SIG-M5 treated with dmso at 0.1 percent for 504 hours (cell line): ENCODE measurements around the gene TBR1.
A peak's percentile ranks its signal among the peaks of the same experiment; 100 is the strongest.

Experiments
- DNase-seq: peaks from one replicate; lab custom pipeline; 2025; ENCODE audit not compliant: unreplicated experiment; lab: John Stamatoyannopoulos, UW

The TBR1 gene

GRCh38 chr2:161414042-161415033 is 1.8 kb upstream of the TBR1 start:
- no peak for DNase-seq

- no peak for DNase-seq
These were observed 787 bp upstream of the TBR1 start for GRCh38 chr2:161415034-161415986.

- DNase-seq = no peak
These were observed 776 bp downstream of the TBR1 start for GRCh38 chr2:161416708-161417437.

- no peak for DNase-seq
These were observed 1.6 kb downstream of the TBR1 start for GRCh38 chr2:161417438-161418274.

GRCh38 chr2:161418275-161418714 is 2.2 kb downstream of the TBR1 start:
- no peak for DNase-seq

- no peak for DNase-seq
These were observed 2.9 kb downstream of the TBR1 start for GRCh38 chr2:161418715-161419637.

GRCh38 chr2:161419638-161420190 is 3.6 kb downstream of the TBR1 start:
- no peak for DNase-seq

GRCh38 chr2:161420406-161421074 is 4.4 kb downstream of the TBR1 start:
- peak; percentile 33 for DNase-seq

GRCh38 chr2:161421686-161422085 is 5.6 kb downstream of the TBR1 start:
- DNase-seq = no peak

- no peak for DNase-seq
These were observed 6.8 kb downstream of the TBR1 start for GRCh38 chr2:161422816-161423403.

- DNase-seq = no peak
These were observed 7.6 kb downstream of the TBR1 start for GRCh38 chr2:161423421-161424393.

GRCh38 chr2:161424394-161424769 is 8.3 kb downstream of the TBR1 start:
- no peak for DNase-seq

- DNase-seq = no peak
These were observed 9.0 kb downstream of the TBR1 start for GRCh38 chr2:161424891-161425727.

GRCh38 chr2:161425728-161426454 is 9.8 kb downstream of the TBR1 start:
- no peak for DNase-seq

- no peak for DNase-seq
These were observed 10.4 kb downstream of the TBR1 start for GRCh38 chr2:161426455-161426921.
